Ovary (tissue), 3 donors: ENCODE measurements around the gene NPY.

Source experiments
- CTCF ChIP-seq, 3 donors: fragments of 450-650 bp in 2 of 3; fragments of 200-600 bp in 1 of 3; IDR thresholded peaks; one replicate each; pipeline versions ENCODE4 v1.5.1 to v1.8.0; 2016 to 2022; ENCODE audit warnings: antibody characterized with exemption in 3 of 3, mild to moderate bottlenecking in 1 of 3
- EP300 ChIP-seq: sonication (generic); formaldehyde crosslinking; IDR thresholded peaks from one replicate; pipeline ENCODE4 v1.6.1; 2017; ENCODE audit warnings: antibody characterized with exemption
- POLR2A ChIP-seq: fragments of 450-650 bp; IDR thresholded peaks from one replicate; pipeline ENCODE4 v1.6.1; 2017; ENCODE audit warnings: antibody characterized with exemption, mild to moderate bottlenecking, moderate library complexity
- donor health status: DM: no; HTN: no; CAD: no.

GRCh38 chr7:24339575-24339974 is 55.6 kb downstream of the NPY start:
- TF ChIP-seq POLR2A (no peak), EP300 (no peak), CTCF (IDR thresholded peaks at IDR 0.05) (no peak)
